H7 (cell line): ENCODE measurements around the gene TMEM50A. TPM values are rescaled to one million over a fixed set of nuclear protein-coding genes. Genes with fewer than 3 reads are reported as not detected.
A peak's percentile ranks its signal among the peaks of the same experiment; 100 is the strongest.
"Not testable (repeated sequence)": the region's sequence is repeated elsewhere in the genome, so short reads cannot be mapped to it uniquely, and the experiment has no call there.

ENCODE experiments used
- DNase-seq: peaks from one replicate; pipeline ENCODE4 v3.0.0; 2012
- H3K27me3 ChIP-seq: 2 replicates; pipeline ENCODE4 v1.6.0; 2011; ENCODE audit warnings: mild to moderate bottlenecking, low read length; ENCODE audit not compliant: control insufficient read depth, insufficient read depth
- H3K36me3 ChIP-seq: replicated peaks from 2 replicates; pipeline ENCODE4 v1.5.1; 2011; ENCODE audit warnings: low read length; ENCODE audit not compliant: control insufficient read depth, insufficient read depth
- H3K4me3 ChIP-seq: 2 replicates; pipeline ENCODE4 v1.5.1; 2011; ENCODE audit warnings: low read depth, mild to moderate bottlenecking, control low read depth, low read length, moderate library complexity; ENCODE audit not compliant: insufficient read depth
- total RNA-seq: library from RNA; depleted of rRNA; stranded (reverse); fragments of >200 nt; shearing (Covaris generic); gene quantifications from 2 replicates; pipeline ENCODE4 v1.2.3, GENCODE V29; 2014

Gene TMEM50A
- total RNA-seq, 1 experiment from 2014 or later = 79.7 TPM

DNA sequence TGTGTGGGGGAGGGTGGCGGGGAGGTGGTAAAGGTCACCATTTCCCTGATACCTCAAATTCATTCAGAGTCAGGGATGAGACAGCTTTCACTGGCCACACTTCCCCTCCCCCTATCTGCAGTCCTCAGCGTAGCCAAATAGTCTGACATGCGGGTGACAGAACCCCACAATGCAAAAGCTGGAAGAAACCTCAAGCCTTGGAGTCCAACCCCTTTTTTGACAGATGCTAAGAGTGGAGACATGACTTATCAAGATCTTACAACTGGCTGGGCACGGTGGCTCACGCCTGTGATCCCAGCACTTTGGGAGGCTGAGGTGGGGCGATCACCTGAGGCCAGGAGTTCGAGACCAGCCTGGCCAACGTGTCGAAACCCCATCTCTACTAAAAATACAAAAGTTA lies 16.0 kb upstream of the TMEM50A start:
- not testable (repeated sequence) for DNase-seq, H3K27me3 ChIP-seq, H3K4me3 ChIP-seq, H3K36me3 ChIP-seq

DNA sequence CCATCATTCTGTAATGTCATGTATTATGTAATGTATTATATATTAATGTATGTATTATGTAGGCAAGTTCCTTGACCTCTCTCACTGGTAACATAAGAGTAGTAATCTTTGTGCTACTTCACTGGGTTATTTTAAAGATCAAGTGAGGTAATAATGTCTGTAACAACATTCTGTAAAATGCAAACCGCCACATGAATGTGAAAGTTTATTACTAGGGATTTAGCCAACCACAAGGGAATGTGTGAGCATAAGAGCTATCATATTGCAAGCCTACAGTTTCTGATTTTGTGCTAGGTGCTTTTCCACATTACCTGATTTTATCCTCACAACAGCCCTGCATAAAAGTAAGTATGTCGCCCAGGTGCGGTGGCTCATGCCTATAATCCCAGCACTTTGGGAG lies 13.7 kb upstream of the TMEM50A start:
- H3K27me3 ChIP-seq, H3K4me3 ChIP-seq, DNase-seq, H3K36me3 ChIP-seq: not testable (repeated sequence)

DNA sequence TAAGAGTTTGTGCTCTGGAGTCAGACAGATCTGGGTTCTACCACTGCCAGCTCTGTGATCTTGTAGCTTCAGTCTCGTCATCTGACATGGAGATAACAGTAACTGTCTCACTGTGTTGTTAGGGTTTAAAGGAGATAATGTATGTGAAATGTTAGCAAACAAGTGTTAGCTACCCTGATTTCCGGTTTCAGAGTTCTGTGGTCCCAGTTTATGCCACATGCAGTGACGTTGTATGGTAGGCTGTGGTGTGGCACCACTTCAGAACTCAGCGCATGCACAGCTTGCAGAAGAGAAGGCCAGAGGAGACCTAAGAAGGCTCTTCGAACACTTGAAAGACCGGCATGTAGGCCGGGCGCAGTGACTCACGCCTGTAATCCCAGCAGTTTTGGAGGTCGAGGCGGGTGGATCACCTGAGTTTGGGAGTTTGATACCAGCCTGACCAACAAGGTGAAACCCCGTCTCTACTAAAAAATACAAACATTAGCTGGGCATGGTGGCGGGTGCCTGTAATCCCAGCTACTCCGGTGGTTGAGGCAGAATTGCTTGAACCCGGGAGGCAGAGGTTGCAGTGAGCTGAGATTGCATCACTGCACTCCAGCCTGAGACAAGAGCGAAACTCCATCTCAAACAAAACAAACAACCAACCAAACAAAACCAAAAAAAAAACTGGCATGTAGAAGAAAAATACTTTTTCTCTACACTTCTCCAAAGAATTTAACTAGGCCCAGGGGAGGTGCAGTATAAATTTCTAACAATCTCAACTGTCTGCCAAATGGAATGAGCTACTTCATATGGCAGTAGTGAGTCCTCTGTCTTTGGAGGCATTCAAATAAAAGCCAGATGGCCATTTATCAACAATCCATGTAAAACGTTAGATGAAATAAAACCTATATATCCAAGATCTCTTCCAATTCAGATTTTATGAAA lies 10.0 kb upstream of the TMEM50A start:
- H3K27me3 ChIP-seq, DNase-seq, H3K36me3 ChIP-seq, H3K4me3 ChIP-seq: not testable (repeated sequence)

- not testable (repeated sequence) for H3K4me3 ChIP-seq, DNase-seq, H3K36me3 ChIP-seq, H3K27me3 ChIP-seq
Measured at GRCh38 chr1:25328791-25329185, 9.3 kb upstream of the TMEM50A start.

DNA sequence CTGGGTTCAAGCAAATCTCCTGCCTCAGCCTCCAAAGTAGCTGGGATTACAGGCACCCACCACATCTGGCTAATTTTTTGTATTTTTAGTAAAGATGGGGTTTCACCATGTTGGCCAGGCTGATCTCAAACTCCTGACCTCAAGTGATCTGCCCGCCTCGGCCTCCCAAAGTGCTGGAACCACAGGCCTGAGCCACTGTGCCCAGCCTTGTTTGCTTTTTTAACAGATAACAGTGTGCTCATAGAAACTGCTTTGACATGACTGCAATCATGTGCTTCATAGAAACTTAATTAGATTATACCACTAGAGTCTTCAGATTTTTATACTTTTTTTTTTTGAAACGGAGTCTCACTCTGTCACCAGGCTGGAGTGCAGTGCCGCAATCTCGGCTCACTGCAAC lies 8.8 kb upstream of the TMEM50A start:
- H3K36me3 ChIP-seq, H3K4me3 ChIP-seq, H3K27me3 ChIP-seq, DNase-seq: not testable (repeated sequence)

GRCh38 chr1:25329950-25330349 lies 8.2 kb upstream of the TMEM50A start:
- not testable (repeated sequence) for H3K4me3 ChIP-seq, H3K27me3 ChIP-seq, H3K36me3 ChIP-seq, DNase-seq

- H3K27me3 ChIP-seq, H3K36me3 ChIP-seq: not testable (repeated sequence)
- H3K4me3 ChIP-seq = peak overlapping the region; percentile 51
- peak; percentile 26 for DNase-seq
Measured at GRCh38 chr1:25336922-25337354, 1.2 kb upstream of the TMEM50A start.

DNA sequence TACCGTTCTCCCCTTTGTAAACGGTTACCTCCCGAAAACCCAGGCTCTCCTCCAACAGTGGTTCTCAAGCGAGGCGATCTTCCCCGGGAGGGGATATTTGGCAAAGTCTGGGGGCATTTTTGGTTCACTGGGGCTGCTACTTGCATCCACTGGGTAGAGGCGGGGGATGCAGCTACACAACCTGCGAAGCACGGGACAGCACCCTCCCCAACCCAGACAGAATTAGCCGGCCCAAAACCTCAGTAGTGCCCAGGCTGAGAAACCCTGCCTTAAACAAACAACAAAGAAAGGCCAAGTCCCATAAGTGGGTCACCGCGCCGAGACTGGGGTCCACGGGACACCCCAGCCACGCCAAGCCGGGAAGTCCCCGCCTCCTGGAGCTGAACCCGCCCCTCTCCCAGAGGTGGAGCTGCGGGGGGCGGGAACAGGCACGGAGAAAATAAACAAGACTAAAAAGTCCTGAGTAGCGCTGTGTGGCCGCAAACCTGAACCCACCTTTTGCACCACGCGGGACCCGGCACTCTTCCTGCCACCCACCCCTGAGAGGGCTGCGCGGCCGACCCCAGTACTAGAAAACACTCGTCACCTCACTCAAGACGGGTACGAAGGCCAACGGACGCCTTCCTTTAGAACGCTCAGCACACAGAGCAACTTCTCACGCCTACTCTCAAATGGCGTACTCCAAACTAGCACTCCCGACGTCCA lies 499 bp upstream of the TMEM50A start:
- peak overlapping the region; percentile 49 for H3K4me3 ChIP-seq
- H3K27me3 ChIP-seq, DNase-seq, H3K36me3 ChIP-seq: not testable (repeated sequence)

DNA sequence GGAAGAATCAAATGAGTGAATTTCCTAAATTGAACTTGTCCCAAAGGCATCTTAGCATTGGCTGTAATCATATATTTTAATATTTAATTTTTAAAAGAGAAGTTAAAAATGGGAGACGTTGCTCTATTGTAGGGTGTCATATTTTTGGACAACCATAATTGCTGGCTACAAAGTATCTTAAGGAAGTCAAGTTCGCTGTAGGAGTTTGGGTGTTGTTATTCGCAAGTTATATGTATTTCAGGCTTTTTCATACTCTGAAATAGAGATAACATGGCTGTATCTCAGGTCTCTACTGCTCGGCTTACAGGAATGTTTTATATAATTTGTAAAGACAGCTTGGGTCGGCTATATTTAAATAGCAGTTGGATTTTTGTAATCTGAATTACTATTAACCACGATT lies 852 bp downstream of the TMEM50A start:
- no peaks in the 10 kb centered on the region for H3K27me3 ChIP-seq
- DNase-seq = no peak
- peak overlapping the region; percentile 95 for H3K4me3 ChIP-seq
- H3K36me3 ChIP-seq = no peaks in the 10 kb centered on the region; the same call in 1 of the 2 replicates

DNA sequence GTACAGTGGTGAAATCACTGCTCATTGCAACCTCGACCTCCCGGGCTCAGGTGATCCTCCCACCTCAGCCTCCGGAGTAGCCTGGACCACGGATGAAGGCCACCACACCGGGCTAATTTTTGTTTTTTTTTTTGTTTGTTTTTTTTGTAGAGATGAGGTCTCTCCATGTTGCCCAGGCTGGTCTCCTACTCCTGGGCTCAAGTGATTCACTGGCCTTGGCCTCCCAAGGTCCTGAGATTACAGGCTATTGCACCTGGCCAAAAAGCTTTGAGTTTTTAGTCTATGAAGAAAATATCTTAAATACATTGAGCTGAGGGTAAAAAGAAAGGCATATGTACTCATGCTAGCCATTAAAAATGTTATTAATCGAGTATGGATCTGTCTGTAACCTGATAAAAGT lies 3.6 kb downstream of the TMEM50A start:
- DNase-seq = no peak
- H3K36me3 ChIP-seq = peaks cover 2% of the 10 kb centered on the region
- H3K27me3 ChIP-seq = no peaks in the 10 kb centered on the region
- H3K4me3 ChIP-seq = no peak overlapping the region

DNA sequence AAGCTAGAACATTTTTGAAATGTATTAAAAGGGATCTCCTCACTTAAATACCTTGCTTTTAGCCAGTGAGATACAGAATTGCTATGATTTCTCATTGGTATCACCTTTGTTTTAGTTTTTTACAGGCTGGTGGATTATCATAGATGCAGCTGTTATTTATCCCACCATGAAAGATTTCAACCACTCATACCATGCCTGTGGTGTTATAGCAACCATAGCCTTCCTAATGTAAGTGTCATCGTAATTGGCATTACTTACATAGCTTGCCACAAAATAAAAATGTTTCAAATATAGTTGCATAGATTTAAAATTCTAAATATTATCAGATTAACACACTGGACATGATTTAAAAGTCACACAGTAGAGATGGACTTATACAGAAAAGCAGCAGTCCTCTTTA lies 4.7 kb downstream of the TMEM50A start:
- Histone ChIP-seq H3K27me3 (no peaks in the 10 kb centered on the region), H3K4me3 (no peak overlapping the region), H3K36me3 (peaks cover 2% of the 10 kb centered on the region)
- no peak for DNase-seq

GRCh38 chr1:25343872-25344271 lies 5.7 kb downstream of the TMEM50A start:
- Histone ChIP-seq H3K27me3 (no peaks in the 10 kb centered on the region), H3K36me3 (peaks cover 2% of the 10 kb centered on the region), H3K4me3 (no peak overlapping the region)
- DNase-seq = no peak

- no peaks in the 10 kb centered on the region for H3K27me3 ChIP-seq
- H3K36me3 ChIP-seq = peaks cover 2% of the 10 kb centered on the region
- no peak overlapping the region for H3K4me3 ChIP-seq
- no peak for DNase-seq
Measured at GRCh38 chr1:25347556-25347955, 9.4 kb downstream of the TMEM50A start.

GRCh38 chr1:25349606-25350005 lies 11.5 kb downstream of the TMEM50A start:
- Histone ChIP-seq H3K4me3 (no peak overlapping the region), H3K27me3 (no peaks in the 10 kb centered on the region), H3K36me3 (peaks cover 9% of the 10 kb centered on the region)
- no peak for DNase-seq

DNA sequence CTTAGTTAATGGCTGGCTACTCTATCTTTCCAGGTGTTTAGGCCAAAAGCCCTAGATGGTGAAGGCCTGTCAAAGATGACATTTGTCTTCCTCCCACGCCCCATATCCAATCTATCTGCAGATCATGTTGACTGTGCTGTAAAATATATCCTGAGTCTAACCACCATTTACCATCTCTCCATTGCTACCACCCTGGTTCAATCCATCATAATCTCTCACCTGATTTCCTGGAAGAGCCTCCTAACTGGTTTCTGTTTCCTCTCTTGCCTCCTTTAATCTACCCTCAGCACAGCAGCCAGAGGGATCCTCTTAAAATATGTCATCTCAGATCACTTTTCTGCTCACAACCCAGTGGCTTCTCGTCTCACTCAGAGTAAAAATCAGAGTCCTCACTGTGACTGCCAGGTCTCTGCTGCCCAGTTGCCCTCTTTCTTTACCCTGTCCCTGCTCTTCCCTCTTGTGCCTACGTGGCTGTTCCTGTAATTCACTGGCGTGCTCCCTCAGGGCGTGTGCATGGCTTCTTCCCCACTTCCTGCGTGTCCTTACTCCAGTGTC lies 17.8 kb downstream of the TMEM50A start:
- Histone ChIP-seq H3K27me3 (no peaks in the 10 kb centered on the region), H3K36me3 (peaks cover 11% of the 10 kb centered on the region), H3K4me3 (no peak overlapping the region)
- no peak for DNase-seq
